Mucosa of descending colon (tissue), 3 donors: ENCODE results near the gene VPS26C. TPM values are rescaled to one million over a fixed set of nuclear protein-coding genes. Genes with fewer than 3 reads are reported as not detected.
"Not testable (repeated sequence)": the region's sequence is repeated elsewhere in the genome, so short reads cannot be mapped to it uniquely, and the experiment has no call there.

ENCODE experiments used
- ATAC-seq: fragments of 200-7000 bp; cut with Tn5 transposase; one replicate; pipeline ENCODE4 v1.9.1; 2020; ENCODE audit warnings: mild to moderate bottlenecking, moderate library complexity
- DNase-seq, 3 donors: peaks; one replicate each; pipeline ENCODE4 v3.0.0-alpha.2; 2020
- H3K36me3 ChIP-seq: fragments of 200-600 bp; one replicate; pipeline ENCODE4 v1.8.0; 2021; ENCODE audit warnings: low read depth, mild to moderate bottlenecking
- H3K4me1 ChIP-seq: fragments of 200-600 bp; one replicate; pipeline ENCODE4 v1.8.0; 2021; ENCODE audit warnings: low read depth, mild to moderate bottlenecking
- H3K4me3 ChIP-seq: fragments of 200-600 bp; one replicate; pipeline ENCODE4 v1.8.0; 2021; ENCODE audit warnings: mild to moderate bottlenecking
- H3K9me3 ChIP-seq: fragments of 200-600 bp; one replicate; pipeline ENCODE4 v1.8.0; 2021; ENCODE audit warnings: mild to moderate bottlenecking
- intact Hi-C, 2 donors: fragments of 100-400 bp; cut with DNase I in 1 of 2; cut with micrococcal nuclease in 1 of 2; formaldehyde crosslinking; loops; one replicate each; pipeline versions ENCODE4 v1.11.0 to v1.11.1; 2022; cut with DNase I, micrococcal nuclease
- total RNA-seq, 3 donors: library from RNA; stranded (reverse); fragmentation: NEBNext Ultra II Directional in 2 of 3; extraction: Animal tissue kit (Norgen Biotek cat#: 25700) in 2 of 3; gene quantifications; one replicate each; pipeline versions ENCODE4 v1.2.1 to v1.2.4, GENCODE V29; 2021 to 2023
- TF ChIP-seq, protein P1 (sequence below): fragments of 200-600 bp; IDR thresholded peaks from one replicate; pipeline ENCODE4 v1.8.0; 2022; ENCODE audit warnings: antibody characterized with exemption, mild to moderate bottlenecking
- donor health status: DM: no; HTN: no; CAD: no; lungs with moderate emphysema.
- donor health status: DM: no; HTN: no; CAD: no.
- donor health status: DM: no; HTN: yes; CAD: no.

VPS26C gene
- total RNA-seq, 3 donors from 2014 or later = 62.7 to 72.4 (median 71.8) TPM

DNA sequence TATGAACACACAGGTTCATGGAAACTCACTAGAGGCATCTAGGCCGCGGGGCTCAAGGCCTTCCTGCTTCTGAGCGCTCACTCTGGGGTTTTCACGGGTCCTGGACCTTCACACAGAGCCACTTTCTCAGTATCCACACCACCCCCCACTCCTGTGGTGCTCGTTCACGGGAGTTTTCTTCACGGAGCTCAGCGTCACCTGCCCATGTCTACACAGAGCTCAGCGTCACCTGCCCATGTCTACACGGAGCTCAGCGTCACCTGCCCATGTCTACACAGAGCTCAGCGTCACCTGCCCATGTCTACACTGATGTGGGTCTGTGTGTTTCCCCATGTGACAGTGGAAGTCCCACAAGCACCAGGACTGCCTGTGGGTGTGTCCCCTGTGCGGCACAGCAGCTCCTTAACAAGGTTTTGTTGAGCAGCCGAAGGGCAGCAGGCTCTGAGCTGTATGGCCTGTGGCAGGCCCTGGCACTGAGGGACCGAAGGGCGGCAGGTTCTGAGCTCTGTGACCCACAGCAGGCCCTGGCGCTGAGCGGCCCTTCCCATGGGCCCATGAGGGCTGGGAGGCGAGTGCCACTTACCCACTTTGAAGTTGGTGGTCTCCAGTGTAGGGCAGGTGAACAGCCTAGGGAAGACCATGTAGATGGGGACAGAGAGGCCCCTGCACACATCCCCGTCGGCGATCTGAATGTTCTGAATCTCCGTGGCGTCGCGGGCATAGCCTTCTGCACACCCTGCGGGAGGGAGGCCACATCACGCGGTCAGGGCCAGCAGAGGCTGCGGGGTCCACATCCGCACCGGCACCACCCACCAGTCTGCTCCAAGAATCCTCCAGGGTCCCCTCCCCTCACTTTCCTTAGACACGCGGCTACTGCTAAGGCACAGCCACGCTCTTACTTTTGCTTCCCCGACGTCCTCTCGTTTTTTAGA is 39.8 kb downstream of the VPS26C start:
- intact Hi-C loops = no loop called here
- no peak overlapping the region for H3K4me3 ChIP-seq
- TF ChIP-seq, protein P1, sequence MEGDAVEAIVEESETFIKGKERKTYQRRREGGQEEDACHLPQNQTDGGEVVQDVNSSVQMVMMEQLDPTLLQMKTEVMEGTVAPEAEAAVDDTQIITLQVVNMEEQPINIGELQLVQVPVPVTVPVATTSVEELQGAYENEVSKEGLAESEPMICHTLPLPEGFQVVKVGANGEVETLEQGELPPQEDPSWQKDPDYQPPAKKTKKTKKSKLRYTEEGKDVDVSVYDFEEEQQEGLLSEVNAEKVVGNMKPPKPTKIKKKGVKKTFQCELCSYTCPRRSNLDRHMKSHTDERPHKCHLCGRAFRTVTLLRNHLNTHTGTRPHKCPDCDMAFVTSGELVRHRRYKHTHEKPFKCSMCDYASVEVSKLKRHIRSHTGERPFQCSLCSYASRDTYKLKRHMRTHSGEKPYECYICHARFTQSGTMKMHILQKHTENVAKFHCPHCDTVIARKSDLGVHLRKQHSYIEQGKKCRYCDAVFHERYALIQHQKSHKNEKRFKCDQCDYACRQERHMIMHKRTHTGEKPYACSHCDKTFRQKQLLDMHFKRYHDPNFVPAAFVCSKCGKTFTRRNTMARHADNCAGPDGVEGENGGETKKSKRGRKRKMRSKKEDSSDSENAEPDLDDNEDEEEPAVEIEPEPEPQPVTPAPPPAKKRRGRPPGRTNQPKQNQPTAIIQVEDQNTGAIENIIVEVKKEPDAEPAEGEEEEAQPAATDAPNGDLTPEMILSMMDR = no peak
- no peak for ATAC-seq
- DNase-seq = no peak
- H3K4me1 ChIP-seq = no peaks in the 10 kb centered on the region
- no peaks in the 10 kb centered on the region for H3K36me3 ChIP-seq
- H3K9me3 ChIP-seq = no peaks in the 10 kb centered on the region

DNA sequence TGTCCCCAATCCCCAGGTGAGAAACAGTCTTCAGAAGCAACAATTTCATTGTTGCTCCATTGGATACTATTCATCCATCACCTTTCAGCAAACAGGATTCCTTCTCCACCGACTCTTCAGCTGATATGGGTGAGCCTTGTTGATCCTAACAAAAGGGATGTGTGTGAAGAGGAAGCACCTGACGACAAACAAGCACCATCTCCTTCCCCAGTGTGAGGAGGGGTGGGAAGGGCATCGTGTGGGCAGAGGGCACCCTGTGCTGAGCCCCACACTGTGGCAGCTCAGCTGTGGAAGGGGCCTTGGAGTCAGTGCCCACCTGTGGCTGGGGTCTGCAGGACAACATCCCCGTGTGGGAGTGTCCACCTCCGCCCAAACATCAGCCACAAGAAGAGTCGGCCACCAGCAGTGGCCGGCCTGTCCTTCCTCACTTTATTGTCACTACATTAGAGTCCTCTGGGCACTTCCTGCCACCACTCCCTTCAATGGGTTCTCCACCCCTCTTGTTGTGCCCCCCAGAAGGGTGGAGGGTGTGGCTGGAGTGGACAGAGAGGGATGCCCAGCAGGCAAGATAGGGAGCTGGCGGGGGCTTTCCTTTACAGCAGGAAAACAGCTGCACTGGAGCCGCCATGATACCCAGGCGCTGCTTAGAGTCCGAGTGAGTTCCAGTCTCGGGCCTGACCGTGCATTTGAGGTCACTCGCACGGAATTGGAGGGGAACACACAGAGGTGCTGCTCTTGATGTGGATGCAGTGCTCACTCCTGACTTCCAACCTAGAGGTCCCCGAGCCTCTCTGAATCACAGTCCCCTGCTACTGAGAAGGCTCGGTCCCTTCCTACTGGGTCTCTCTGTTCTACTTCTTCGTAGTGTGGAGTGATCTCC is 40.9 kb downstream of the VPS26C start:
- no peaks in the 10 kb centered on the region for H3K9me3 ChIP-seq
- TF ChIP-seq, protein P1 = no peak
- no peaks in the 10 kb centered on the region for H3K36me3 ChIP-seq
- intact Hi-C loops = no loop called here
- H3K4me1 ChIP-seq = no peaks in the 10 kb centered on the region
- DNase-seq (no peak), ATAC-seq (no peak)
- H3K4me3 ChIP-seq = no peak overlapping the region

DNA sequence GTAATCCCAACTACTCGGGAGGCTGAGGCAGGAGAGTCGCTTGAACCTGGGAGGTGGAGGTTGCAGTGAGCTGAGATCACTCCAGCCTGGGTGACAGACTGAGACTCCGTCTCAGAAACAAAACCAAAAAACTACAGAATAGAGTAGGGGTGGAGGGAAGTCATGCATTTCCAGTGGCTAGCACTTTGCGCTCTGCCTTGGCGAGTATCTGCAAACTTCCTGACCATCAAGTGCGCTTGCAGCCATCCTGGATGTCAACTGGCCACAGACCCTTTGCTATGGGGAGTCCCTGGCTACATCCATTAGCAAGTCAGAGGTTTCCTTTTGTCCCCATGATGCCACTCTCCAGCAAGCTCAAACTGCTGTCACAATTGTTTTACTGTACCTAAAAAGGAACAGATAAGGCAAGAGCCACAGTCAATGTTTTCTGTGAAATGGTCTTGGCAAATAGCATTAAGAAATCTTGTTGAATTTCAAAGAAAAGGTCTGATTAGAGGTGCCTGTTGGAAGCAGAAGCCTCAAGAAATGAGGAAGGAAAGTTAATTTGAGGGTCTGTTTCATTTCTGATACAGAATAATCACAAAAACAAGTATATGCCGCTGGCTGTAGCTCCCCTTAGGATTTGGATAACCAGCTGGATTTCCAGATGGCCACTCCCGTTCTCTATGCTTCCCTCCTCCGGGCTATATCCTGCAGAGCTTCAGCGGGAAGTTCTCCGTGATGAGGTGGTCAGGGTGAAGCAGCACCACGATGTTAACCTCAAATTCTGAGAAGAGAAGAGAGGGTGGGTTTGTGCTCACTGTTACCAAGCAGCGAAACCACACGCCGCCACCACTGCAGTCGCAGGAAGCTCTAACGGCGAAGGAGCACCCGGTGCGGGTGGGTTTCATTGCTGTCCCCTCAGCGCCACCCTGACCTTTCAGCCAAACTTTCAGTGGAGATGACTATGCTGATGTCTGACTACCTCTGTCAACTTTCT is 42.0 kb downstream of the VPS26C start:
- Histone ChIP-seq H3K36me3 (no peaks in the 10 kb centered on the region), H3K4me3 (no peak overlapping the region), H3K4me1 (peaks cover 3% of the 10 kb centered on the region), H3K9me3 (no peaks in the 10 kb centered on the region)
- TF ChIP-seq, protein P1 = no peak
- DNase-seq (no peak), ATAC-seq (no peak)
- intact Hi-C loops = no loop called here

DNA sequence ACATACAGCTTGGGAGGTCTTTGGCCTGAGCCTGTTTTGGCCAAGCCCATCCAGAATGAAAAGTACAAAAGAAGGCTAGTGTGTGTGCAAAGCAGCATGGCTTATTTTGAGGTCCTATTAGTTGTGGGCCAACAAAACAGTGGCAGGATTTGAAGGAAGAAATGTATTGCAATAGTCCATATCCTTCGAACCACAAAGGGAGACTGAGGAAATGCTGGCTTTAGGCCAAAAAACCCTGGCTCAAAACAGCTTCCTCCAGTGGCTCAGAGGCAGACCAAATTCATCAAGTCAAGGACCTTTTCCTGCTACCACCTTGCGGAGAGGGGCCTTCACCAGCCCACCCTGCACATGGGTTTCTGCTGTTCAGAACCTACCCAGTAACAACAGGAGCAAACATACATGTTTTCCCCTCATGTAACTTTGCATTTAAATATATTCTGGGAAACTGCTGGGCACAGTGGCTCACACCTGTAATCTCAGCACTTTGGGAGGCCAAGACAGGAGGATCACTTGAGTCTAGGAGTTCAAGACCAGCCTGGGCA is 43.3 kb downstream of the VPS26C start:
- Histone ChIP-seq H3K9me3 (no peaks in the 10 kb centered on the region), H3K36me3 (no peaks in the 10 kb centered on the region), H3K4me3 (no peak overlapping the region), H3K4me1 (peaks cover 6% of the 10 kb centered on the region)
- TF ChIP-seq, protein P1 = no peak
- intact Hi-C loops = no loop called here
- ATAC-seq (no peak), DNase-seq (no peak)

DNA sequence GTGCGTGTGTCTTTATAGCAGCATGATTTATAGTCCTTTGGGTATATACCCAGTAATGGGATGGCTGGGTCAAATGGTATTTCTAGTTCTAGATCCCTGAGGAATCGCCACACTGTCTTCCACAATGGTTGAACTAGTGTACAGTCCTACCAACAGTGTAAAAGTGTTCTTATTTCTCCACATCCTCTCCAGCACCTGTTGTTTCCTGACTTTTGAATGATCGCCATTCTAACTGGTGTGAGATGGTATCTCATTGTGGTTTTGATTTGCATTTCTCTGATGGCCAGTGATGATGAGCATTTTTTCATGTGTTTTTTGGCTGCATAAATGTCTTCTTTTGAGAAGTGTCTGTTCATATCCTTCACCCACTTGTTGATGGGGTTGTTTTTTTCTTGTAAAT is 44.9 kb downstream of the VPS26C start:
- H3K4me1 ChIP-seq, H3K4me3 ChIP-seq, H3K9me3 ChIP-seq, ATAC-seq, intact Hi-C loops, DNase-seq, H3K36me3 ChIP-seq: not testable (repeated sequence)
